Activated gamma-delta T cell treated with anti-CD3 and anti-CD28 coated beads, Interleukin-2, amount 50 U/mL, for 16 hours (primary cell): Measurements from ENCODE around the gene HSDL2.
A peak's percentile ranks its signal among the peaks of the same experiment; 100 is the strongest.

Experiments
- DNase-seq: peaks from one replicate; pipeline ENCODE4 v3.0.0-alpha.2; 2020; ENCODE audit warnings: low read depth

HSDL2 gene

DNA sequence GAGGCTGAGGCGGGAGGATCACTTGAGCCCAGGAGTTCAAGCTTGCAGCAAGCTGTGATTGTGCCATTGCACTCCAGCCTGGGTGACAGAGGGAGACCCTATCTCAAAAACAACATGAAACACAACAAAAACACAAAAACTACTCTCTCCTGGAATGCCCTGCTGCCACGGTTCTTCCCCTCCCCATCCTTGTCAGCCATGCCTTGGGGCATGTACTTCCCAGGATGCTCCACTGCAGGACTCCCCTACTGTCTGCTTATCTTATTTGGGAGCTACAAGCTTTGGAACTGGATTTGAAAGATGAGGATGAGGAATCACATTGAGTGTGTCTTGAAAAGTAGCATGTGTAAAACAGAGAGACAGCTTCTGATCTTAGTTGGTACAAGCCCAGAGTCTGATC lies 66.6 kb downstream of the HSDL2 start:
- no peak for DNase-seq

DNA sequence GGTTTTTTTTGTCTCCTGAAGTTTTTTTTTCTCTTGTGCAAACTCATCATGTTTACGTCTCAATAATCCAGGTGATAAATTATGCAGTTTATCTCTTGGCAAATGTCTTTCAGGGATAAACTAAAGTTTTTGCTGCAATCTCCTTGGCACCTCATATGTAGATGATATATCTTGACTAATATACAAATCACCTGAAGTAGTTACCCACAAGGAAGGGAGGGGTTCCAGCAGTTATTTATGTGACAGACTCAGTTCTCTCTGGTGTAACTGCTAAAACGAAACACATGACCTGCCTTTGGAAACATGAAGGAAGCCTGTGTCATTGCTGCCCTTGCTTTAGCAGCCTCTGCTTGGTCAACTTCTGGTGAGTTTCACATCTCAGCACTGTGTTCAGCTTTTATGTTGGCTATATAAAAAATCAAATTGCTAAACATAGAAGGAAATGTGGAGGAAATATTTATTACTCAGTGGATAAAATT lies 67.4 kb downstream of the HSDL2 start:
- no peak for DNase-seq

GRCh38 chr9:112462855-112463254 lies 82.9 kb downstream of the HSDL2 start:
- DNase-seq: no peak

GRCh38 chr9:112465352-112465751 lies 85.4 kb downstream of the HSDL2 start:
- DNase-seq: no peak

DNA sequence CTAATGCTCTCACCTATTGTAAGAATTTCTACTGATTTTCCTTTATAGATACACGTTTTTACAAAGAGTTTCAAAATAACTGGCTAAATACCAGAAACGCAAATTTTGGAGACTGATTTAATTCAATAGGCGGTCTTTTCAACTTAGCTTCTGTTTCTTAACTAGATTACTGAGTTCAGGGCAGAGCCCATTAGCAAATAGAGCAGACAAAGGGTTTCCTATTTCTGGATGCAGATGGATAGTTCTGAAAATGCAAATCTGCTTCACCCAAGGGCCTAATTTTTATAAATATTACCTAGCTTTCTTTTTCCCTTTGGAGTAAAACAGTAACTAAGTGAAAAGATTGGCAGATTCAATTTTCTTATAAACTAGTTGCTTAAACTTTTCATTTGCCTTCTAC lies 93.1 kb downstream of the HSDL2 start:
- no peak for DNase-seq

DNA sequence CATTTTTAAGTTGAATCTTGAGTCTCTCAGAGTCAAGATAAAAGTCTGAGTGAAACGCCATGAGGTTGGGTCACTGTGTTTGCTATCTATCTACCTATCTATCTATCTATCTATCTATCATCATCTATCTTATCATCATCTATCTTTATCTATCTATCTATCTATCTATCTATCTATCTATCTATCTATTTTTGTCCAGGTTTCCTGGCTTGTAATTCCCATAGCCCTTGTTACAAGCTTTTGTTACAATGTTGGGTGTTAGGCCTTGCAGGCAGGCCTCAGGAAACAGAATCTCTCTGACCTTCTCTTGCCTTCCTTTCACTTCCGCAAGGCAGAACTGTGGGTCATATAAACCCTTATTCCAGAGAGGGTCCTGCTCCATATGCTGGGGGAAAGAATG lies 94.1 kb downstream of the HSDL2 start:
- no peak for DNase-seq

GRCh38 chr9:112475318-112475717 lies 95.4 kb downstream of the HSDL2 start:
- DNase-seq: no peak

DNA sequence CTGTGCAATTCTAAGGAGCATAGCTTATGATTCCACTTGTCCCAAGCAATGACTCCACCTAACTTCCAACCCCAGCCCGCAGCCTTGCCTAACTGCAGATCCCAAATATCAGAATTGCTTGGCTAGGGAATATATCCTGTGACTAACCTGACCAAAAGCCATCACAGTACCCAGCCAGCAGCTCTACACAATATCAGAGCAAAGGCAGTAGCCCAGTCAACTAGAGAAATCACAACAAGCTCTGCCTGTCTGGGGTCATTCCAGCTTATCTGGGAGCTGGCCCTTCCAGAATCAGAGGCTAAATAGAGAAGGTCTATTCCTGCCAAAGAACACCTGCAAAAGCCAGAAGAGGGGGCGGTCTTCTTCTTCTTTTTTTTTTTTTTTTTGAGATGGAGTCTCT lies 97.4 kb downstream of the HSDL2 start:
- DNase-seq: no peak

- no peak for DNase-seq
Observed at GRCh38 chr9:112479221-112479620, 99.3 kb downstream of the HSDL2 start.

DNA sequence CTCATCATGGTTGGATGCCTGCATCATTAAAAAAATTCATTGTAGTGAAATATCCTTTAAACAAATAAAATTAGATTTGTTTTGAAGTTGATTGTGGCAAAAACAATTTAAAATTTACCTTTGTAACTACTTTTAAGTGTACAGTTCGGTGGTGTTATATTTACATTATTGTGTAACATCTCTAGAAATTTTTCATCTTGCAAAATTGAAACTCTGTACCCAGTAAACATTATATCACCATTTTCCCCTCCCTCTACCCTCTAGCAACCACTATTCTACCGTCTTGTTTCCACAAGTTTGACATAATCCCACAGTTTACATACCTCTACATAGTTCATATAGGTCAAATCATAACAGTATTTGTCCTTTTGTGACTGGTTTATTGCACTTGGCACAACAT lies 104.7 kb downstream of the HSDL2 start:
- DNase-seq: no peak

DNA sequence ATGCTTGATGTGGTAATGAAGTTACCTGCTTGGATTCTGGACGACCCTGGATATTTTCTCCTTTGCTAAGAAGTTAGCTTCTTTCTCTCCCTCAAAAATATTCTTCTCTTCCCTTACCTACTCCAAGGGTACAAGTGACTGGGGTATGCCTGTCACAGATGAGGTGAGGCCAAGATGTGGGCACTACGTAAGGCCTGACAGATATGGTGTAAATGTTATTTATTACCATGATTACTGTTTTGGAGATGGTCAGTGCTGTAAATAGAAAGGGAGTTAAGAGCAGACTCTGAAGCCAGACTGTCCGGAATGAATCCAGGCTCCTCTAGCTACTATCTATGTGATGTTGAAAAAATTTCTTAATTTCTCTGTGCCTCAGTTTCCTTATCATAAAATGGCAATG lies 105.7 kb downstream of the HSDL2 start:
- no peak for DNase-seq

DNA sequence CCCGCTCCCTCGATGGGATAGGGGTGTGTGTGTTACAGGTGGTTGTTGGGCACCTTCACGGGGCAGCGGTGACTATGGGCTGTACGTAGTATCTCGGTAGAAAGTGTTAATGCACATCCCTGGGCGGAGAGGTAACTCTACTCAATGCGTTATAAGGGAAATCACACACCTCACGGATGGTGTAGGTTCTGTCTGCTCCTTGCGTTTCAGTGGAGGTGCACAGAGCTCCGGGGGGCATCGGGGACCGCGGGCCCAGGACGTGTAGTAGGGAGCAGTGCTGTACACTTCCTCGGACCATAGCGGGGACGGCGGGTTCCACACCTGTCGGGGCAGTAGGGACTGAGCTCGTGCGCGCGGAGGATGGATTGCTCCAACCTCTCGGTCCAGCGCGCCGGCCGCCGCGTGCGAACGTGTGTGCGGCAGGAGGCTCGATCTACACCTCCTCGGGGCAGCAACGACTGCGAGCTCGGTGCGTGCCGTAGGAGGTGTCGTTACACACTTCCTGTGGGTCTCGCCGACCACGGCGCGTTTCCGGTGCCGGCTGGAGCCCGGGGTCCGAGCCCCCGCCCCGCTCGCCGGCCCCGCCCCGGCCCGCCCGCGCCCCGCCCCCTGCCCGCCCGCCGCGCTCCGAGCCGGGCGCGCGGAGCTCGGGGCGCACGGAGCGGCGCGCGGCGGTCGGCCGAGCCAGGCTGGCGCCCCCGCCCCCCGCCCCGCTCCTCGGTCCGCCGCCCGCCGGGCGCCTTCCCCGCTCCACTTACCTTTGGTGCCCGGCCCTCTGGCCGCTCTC lies 106.5 kb downstream of the HSDL2 start, which contains the start of gene KIAA1958:
KIAA1958 (plus strand) TSS at position 607 of the 787 bp plus-strand sequence. CDS start 87,254 bp downstream, outside the sequence.
- peak; percentile 65 for DNase-seq

DNA sequence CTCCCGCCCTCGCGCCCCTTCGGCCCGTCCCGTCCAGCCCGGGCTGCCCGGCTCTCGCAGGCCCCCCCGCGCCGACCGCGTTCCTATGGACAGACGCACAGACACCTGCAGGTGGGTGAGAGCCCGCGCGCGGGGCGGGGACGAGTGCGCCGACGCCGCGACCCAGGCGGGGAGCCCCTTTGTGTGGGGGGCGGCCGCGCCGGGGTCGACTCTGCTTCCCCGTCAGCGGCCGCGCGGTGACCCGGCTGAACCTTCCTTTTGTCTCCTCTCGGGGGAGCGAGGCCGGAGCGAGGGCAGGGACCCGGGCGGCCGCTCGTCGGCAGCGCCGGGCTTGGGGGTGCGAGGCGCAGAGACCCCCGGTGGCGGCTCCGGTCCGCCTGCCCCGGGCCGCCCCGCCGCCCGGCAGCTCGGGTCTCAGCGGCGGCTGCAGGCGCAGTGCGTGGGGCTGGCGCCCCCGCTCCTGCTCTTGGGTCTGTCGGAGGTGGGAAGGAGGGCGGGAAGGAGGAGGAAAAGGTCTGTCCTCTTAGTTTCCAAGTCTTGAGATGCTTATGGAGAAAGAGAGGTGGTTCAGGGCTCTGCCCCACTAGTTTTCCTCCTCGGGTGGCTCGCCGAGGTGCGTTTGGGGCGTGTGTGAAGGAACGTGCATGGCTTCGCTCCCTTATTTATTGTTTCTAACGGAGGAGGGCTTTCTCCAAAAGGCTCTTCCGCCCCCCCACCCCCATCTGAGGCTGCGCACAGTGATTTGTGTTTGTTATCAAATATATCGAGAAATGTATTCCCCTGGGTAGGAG lies 107.3 kb downstream of the HSDL2 start:
- peak; percentile 24 for DNase-seq

- no peak for DNase-seq
Observed at GRCh38 chr9:112487799-112488340, 108.0 kb downstream of the HSDL2 start.

DNA sequence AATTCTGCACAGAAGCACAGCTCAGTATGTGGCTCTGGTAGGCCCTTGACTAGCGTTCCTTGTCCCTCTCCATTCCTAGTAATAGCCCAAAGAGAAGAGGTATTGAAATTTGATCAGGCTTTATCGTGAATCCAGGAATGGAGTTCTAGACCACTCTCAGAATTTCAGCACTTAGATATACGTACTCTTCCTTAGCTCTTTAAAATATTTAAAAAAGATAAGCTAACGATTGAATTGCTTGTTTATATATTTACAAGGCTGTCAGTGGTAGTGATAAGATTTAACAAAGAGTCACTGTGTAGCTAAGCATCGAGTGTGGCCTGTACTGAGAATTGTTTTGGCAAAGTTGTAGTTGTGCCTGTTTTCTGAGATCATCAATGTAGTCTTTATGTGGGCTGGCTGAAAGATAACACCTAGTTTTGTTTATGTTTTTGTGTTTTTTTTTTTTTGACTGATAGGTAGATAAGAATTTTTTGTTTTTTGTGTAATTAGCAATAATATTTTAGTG lies 109.2 kb downstream of the HSDL2 start:
- DNase-seq: no peak

DNA sequence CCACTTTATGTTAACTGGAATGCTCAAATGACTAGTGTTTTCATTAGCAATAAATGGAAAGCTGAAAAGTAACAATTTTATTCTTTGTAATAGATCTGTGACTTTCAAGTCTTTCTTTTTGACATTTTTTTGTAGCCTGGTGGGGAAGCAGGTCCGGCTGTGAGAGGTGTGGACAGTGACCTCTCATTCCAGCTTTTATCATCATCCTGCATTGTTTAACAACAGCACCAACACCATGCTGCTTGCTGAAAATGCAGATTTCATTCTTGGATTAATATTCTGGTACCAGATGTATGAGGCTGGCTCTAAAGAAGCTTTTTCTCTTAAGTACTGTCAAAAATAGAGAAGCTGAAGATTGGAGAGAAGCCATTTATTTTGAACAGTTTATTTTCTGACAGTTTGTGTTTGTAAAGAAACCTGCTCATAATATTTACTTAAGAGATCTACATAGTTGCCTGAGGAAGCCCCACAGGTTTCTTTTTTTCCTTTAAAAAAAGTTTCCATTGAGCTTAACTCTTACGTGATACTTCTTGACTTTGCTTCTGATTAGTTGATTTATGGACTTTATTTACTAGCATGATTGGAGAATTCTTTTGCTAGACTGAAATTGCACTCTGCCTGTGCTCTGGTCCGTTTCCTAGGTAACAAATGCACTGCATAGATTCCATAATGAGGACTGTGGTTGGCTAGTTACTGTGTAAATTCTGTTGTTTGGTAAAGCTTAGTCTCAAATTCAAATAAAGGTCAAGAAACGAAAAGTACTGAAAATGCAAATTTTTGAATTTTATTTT lies 110.2 kb downstream of the HSDL2 start:
- DNase-seq: no peak

DNA sequence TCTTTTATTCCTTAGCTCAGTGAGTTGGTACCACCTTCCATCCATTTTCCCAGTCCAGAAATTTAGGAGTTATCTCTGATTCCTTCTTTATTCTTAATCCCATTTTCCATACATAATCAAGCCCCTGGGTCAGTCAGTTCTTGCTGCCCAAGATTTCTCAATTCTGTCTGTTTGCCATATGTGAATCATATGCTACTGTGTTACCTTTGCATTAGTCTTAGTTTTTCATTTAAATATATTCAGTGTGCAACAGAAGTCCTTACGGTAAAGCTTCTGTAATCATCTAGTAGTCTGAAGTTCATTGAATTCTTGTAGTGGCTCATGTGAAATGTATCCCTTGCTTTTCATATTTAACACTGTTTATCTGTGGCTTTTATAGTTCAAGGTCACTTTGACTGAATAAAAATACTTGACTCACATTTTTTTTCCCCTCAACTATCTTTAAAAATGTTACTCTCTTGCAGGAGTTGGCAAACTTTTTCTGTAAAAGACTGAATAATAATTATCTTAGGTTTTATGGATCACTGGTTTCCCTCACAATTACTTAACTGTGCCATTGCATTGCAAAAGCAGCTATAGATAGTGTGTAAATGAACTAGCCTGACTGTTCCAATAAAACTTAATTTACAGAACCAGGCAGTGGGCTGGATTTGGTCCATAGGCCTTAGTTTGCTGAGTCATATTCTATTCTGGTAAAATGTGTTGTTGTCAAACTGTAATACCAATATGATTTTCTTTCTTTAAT lies 113.7 kb downstream of the HSDL2 start:
- no peak for DNase-seq

GRCh38 chr9:112494153-112494552 lies 114.2 kb downstream of the HSDL2 start:
- DNase-seq: no peak

GRCh38 chr9:112495614-112496013 lies 115.7 kb downstream of the HSDL2 start:
- DNase-seq: no peak

GRCh38 chr9:112496074-112496722 lies 116.3 kb downstream of the HSDL2 start:
- DNase-seq: no peak

DNA sequence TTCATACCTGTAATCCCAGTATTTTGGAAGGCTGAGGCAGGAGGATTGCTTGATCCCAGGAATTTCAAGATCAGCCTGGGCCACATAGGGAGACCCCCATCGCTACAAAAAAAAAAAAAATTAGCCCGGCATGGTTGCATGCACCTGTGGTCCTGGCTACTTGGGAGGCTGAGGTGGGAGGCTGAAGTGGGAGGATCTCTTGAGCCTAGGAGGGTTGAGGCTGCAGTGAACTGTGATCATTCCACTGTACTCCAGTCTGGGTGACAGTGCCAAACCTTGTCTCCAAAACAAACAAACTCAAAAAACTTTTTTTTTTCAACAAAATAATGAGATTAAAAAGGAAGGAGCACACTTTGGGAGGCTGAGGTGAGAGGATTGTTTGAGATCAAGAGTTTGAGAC lies 120.9 kb downstream of the HSDL2 start:
- DNase-seq: no peak
